Measurements from ENCODE around the gene TUBG1. TPM values are rescaled to one million over a fixed set of nuclear protein-coding genes. Genes with fewer than 3 reads are reported as not detected.

The TUBG1 gene
- total and polyA plus RNA-seq, 9 of the 15 experiments (the other 6 are each of a cell fraction or from before 2014, with no cell fraction given), result 33.1 to 147 (median 66.0) TPM

DNA sequence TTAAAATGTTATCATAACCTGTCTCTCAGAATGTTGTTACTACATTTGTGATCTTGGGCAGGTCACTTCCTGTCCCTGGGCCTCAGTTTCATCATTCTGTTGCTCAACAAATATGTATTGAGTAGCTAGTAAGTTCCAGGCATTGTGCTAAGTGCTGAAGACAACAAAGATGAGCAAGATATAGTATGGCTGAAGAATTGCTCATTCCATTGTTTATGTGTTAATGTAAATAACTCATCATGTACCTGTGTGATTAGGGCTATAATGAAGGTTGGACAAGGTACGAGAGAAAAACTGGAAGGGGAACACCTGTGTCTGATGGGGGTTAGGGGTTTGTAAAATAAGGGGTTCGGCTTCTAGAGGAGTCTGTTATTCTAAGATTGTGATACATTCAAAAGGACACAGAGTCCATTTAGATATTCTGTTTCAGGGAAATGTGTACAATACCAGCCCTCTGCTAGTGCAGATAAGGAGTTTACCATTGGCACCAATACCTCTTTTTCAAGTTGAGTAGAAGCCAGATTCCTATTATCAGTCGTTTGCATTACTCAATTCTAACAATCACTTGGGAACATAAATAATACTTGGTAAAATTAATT is 20.0 kb downstream of the TUBG1 start (continued):
- TF ChIP-seq DMBX1 (CRISPR knock-in tag; IDR thresholded peaks at IDR 0.05; ENCODE audit: borderline replicate concordance), result peak; percentile 22; the same call in 1 of the 2 replicates
- TF ChIP-seq, protein P1, sequence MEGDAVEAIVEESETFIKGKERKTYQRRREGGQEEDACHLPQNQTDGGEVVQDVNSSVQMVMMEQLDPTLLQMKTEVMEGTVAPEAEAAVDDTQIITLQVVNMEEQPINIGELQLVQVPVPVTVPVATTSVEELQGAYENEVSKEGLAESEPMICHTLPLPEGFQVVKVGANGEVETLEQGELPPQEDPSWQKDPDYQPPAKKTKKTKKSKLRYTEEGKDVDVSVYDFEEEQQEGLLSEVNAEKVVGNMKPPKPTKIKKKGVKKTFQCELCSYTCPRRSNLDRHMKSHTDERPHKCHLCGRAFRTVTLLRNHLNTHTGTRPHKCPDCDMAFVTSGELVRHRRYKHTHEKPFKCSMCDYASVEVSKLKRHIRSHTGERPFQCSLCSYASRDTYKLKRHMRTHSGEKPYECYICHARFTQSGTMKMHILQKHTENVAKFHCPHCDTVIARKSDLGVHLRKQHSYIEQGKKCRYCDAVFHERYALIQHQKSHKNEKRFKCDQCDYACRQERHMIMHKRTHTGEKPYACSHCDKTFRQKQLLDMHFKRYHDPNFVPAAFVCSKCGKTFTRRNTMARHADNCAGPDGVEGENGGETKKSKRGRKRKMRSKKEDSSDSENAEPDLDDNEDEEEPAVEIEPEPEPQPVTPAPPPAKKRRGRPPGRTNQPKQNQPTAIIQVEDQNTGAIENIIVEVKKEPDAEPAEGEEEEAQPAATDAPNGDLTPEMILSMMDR (IDR thresholded peaks at IDR 0.05 in 2 of 3, conservative IDR thresholded peaks at IDR 0.05 in 1 of 3; ENCODE audit: insufficient read depth in 2 of 3, low read depth in 1 of 3, low read length in 3 of 3), result no peak
- TF ChIP-seq, protein P2, sequence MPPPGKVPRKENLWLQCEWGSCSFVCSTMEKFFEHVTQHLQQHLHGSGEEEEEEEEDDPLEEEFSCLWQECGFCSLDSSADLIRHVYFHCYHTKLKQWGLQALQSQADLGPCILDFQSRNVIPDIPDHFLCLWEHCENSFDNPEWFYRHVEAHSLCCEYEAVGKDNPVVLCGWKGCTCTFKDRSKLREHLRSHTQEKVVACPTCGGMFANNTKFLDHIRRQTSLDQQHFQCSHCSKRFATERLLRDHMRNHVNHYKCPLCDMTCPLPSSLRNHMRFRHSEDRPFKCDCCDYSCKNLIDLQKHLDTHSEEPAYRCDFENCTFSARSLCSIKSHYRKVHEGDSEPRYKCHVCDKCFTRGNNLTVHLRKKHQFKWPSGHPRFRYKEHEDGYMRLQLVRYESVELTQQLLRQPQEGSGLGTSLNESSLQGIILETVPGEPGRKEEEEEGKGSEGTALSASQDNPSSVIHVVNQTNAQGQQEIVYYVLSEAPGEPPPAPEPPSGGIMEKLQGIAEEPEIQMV (tag; conservative IDR thresholded peaks at IDR 0.05; ENCODE audit: low read depth), result no peak
- no peak for TF ChIP-seq ZNF766 (CRISPR knock-in tag; conservative IDR thresholded peaks at IDR 0.05)
- no peak for TF ChIP-seq KHSRP (IDR thresholded peaks at IDR 0.05)
- TF ChIP-seq ZNF551 (CRISPR knock-in tag; IDR thresholded peaks at IDR 0.05), result no peak
- TF ChIP-seq BRD9 (IDR thresholded peaks at IDR 0.05; ENCODE audit: low read depth, partially characterized antibody), result no peak
- no peak for TF ChIP-seq TAF15 (IDR thresholded peaks at IDR 0.05; ENCODE audit: low read depth, low read length)
- TF ChIP-seq HDAC6 (IDR thresholded peaks at IDR 0.05; ENCODE audit: low read depth, low read length), result no peak
- TF ChIP-seq, protein P3, sequence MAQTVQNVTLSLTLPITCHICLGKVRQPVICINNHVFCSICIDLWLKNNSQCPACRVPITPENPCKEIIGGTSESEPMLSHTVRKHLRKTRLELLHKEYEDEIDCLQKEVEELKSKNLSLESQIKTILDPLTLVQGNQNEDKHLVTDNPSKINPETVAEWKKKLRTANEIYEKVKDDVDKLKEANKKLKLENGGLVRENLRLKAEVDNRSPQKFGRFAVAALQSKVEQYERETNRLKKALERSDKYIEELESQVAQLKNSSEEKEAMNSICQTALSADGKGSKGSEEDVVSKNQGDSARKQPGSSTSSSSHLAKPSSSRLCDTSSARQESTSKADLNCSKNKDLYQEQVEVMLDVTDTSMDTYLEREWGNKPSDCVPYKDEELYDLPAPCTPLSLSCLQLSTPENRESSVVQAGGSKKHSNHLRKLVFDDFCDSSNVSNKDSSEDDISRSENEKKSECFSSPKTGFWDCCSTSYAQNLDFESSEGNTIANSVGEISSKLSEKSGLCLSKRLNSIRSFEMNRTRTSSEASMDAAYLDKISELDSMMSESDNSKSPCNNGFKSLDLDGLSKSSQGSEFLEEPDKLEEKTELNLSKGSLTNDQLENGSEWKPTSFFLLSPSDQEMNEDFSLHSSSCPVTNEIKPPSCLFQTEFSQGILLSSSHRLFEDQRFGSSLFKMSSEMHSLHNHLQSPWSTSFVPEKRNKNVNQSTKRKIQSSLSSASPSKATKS (CRISPR knock-in tag; IDR thresholded peaks at IDR 0.05), result no peak
- TF ChIP-seq, protein P4, sequence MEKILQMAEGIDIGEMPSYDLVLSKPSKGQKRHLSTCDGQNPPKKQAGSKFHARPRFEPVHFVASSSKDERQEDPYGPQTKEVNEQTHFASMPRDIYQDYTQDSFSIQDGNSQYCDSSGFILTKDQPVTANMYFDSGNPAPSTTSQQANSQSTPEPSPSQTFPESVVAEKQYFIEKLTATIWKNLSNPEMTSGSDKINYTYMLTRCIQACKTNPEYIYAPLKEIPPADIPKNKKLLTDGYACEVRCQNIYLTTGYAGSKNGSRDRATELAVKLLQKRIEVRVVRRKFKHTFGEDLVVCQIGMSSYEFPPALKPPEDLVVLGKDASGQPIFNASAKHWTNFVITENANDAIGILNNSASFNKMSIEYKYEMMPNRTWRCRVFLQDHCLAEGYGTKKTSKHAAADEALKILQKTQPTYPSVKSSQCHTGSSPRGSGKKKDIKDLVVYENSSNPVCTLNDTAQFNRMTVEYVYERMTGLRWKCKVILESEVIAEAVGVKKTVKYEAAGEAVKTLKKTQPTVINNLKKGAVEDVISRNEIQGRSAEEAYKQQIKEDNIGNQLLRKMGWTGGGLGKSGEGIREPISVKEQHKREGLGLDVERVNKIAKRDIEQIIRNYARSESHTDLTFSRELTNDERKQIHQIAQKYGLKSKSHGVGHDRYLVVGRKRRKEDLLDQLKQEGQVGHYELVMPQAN (IDR thresholded peaks at IDR 0.05; ENCODE audit: borderline replicate concordance), result no peak
- TF ChIP-seq ZNF184 (CRISPR knock-in tag; IDR thresholded peaks at IDR 0.05), result no peak
- no peak for TF ChIP-seq HNRNPK (IDR thresholded peaks at IDR 0.05; ENCODE audit: low read depth, low read length, poor library complexity, severe bottlenecking)
- TF ChIP-seq FIP1L1 (IDR thresholded peaks at IDR 0.05; ENCODE audit: low read depth, low read length, poor library complexity, severe bottlenecking), result no peak
- TF ChIP-seq SPI1 (IDR thresholded peaks at IDR 0.05; ENCODE audit: borderline replicate concordance, low read depth, low read length), result no peak
- no peak for TF ChIP-seq NFATC3 (IDR thresholded peaks at IDR 0.05)
- TF ChIP-seq, protein P5, sequence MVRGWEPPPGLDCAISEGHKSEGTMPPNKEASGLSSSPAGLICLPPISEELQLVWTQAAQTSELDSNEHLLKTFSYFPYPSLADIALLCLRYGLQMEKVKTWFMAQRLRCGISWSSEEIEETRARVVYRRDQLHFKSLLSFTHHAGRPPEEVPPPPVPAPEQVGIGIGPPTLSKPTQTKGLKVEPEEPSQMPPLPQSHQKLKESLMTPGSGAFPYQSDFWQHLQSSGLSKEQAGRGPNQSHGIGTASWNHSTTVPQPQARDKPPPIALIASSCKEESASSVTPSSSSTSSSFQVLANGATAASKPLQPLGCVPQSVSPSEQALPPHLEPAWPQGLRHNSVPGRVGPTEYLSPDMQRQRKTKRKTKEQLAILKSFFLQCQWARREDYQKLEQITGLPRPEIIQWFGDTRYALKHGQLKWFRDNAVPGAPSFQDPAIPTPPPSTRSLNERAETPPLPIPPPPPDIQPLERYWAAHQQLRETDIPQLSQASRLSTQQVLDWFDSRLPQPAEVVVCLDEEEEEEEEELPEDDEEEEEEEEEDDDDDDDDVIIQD (CRISPR knock-in tag; IDR thresholded peaks at IDR 0.05), result no peak
- TF ChIP-seq ZNF263 (CRISPR knock-in tag; IDR thresholded peaks at IDR 0.05; ENCODE audit: borderline replicate concordance), result no peak
- no peak for TF ChIP-seq NR1H2 (CRISPR knock-in tag; IDR thresholded peaks at IDR 0.05)
